ENCODE measurements around the gene DEGS1.
"Not testable (repeated sequence)": the region's sequence is repeated elsewhere in the genome, so short reads cannot be mapped to it uniquely, and the experiment has no call there.

DEGS1 gene

DNA sequence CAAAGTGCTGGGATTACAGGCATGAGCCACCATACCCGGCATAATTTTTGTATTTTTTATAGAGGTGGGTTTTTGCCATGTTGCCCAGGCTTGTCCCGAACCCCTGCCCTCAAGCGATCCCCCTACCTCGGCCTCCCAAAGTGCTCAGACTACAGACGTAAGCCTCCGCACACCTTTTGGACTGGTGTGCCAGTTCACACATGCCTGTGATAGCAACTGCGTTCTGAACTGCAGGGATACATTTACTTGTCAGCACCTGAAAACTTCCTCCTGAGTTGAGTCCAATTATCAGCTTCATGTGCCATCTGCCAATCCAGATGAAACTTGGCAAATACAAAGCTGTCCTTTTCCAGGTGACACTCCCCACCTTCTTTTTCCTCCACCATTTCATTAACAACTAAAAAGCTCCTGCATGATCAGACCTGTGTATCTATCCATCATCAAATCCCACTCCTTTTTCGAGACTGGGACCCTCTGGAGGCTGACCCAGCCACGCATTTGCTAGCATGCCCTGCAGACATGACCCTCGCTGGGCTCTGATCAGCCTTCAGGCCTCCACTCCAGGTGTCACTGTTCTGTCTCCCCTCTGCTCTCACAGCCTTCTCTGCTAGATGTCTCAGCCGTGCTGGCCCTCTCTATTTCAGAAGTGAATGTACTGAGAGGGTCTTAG is 2.1 kb upstream of the DEGS1 start:
- no peak for DNase-seq (ENCODE audit: low read depth in 1 of 2, low spot score in 1 of 2)

GRCh38 chr1:224181453-224181810 is 1.6 kb upstream of the DEGS1 start:
- no peak for DNase-seq (ENCODE audit: low read depth in 1 of 2, low spot score in 1 of 2)

DNA sequence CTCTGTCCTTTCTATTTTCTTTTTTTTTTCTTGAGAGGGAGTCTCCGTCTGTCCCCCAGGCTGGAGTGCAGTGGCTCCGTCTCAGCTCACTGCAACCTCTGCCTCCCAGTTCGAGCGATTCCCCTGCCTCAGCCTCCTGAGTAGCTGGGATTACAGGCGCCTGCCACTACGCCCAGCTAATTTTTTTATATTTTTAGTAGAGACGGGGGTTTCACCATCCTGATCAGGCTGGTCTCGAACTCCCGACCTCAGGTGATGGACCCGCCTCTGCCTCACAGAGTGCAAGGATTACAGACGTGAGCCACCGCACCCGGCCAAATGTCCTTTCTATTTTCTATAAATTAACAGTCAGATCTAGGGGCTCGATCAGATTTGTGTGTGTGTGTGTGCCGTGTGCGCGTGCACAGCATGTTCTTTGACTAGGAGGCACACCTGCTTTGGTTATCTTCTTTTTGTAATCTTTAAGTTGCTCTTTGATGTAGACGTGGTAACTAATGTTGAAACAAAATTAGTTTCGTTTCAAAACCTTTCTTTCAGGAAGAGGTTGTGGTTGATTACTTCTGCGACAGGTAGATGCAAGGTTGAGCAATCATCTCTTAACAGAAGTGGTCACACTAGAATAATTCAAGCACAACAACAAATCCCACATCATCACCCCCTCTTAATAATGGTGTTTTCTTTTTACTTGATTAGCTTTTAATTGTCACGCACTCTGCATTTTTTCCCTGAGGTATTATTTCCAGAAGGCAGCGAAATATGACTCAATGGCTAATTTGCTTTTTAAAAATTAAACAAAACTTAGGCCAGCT is 779 bp upstream of the DEGS1 start:
- DNase-seq (ENCODE audit: low read depth in 1 of 2, low spot score in 1 of 2), result peak in 1 of 2 donors; percentile 21

- peak; percentile 35 to 44 for DNase-seq (ENCODE audit: low read depth in 1 of 2, low spot score in 1 of 2)
These were observed 712 bp downstream of the DEGS1 start for GRCh38 chr1:224183591-224184312.

- DNase-seq (ENCODE audit: low read depth in 1 of 2, low spot score in 1 of 2), result no peak
These were observed 2.2 kb downstream of the DEGS1 start for GRCh38 chr1:224185208-224185607.

DNA sequence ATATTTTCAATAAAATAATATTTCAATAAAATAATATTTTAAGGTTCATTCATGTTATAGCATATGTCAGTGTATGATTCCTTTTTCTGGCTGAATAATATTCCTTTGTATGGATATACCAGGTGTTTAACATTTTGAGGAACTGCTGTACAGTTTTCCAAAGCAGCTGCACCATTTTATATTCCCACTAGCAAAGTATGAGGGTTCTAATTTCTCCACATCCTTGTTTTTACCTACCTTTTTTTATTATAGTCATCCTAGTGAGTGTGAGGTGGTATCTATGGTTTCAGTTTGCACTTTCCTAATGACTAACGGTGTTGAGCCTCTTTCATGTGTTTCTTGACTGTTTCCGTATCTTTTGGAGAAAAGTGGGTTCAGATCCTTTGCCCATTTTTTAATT is 5.2 kb downstream of the DEGS1 start:
- no peak for DNase-seq (ENCODE audit: low read depth in 1 of 2, low spot score in 1 of 2)

GRCh38 chr1:224189561-224189960 is 6.5 kb downstream of the DEGS1 start:
- DNase-seq (ENCODE audit: low read depth in 1 of 2, low spot score in 1 of 2), result no peak

DNA sequence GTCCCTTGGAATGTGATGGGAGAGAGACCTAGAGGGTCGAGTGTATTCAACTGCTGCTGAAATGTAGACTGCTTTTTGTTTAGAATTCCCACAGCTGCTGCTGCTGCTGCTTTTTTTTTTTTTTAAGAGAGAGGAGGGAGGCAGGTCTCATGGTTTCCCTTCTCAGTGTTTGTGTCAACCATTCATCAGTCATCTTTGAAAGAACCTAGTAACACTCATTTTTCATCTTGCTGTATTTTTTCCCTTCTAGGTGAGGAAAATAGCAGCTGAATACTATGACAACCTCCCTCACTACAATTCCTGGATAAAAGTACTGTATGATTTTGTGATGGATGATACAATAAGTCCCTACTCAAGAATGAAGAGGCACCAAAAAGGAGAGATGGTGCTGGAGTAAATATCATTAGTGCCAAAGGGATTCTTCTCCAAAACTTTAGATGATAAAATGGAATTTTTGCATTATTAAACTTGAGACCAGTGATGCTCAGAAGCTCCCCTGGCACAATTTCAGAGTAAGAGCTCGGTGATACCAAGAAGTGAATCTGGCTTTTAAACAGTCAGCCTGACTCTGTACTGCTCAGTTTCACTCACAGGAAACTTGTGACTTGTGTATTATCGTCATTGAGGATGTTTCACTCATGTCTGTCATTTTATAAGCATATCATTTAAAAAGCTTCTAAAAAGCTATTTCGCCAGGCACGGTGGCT is 9.2 kb downstream of the DEGS1 start:
- no peak for DNase-seq (ENCODE audit: low read depth in 1 of 2, low spot score in 1 of 2)

DNA sequence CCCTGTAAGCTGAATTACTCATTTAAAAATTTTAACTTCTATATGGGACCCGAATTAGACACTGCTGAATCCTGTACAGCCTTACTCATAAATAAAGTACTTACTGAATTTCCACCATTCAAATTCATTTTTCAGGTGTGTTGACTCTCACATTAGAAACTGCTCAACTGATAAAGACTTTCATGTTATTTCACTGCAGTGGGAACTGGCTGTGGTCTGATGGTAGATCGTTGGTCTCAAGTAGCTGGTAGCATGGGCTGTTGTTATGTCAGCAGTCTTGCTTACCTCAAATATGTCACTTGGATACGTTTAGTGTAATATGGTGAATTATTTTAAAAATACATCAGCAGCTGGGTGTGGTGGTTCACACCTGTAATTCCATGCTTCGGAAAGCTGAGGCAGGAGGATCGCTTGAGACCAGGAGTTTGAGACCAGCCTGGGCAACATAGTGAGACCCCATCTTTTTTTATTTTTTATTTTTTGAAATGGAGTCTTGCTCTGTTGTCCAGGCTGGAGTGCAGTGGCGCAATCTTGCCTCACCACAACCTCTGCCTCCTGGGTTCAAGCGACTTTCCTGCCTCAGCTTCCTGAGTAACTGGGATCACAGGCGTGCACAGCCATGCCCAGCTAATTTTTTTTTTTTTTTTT is 10.4 kb downstream of the DEGS1 start:
- no peak for DNase-seq (ENCODE audit: low read depth in 1 of 2, low spot score in 1 of 2)

- no peak for DNase-seq (ENCODE audit: low read depth in 1 of 2, low spot score in 1 of 2)
These were observed 14.0 kb downstream of the DEGS1 start for GRCh38 chr1:224196813-224197600.

- no peak for DNase-seq (ENCODE audit: low read depth in 1 of 2, low spot score in 1 of 2)
These were observed 15.5 kb downstream of the DEGS1 start for GRCh38 chr1:224198572-224198971.

- no peak for DNase-seq (ENCODE audit: low read depth in 1 of 2, low spot score in 1 of 2)
These were observed 16.6 kb downstream of the DEGS1 start for GRCh38 chr1:224199679-224200078.

- no peak for DNase-seq (ENCODE audit: low read depth in 1 of 2, low spot score in 1 of 2)
These were observed 18.3 kb downstream of the DEGS1 start for GRCh38 chr1:224201383-224201782.

DNA sequence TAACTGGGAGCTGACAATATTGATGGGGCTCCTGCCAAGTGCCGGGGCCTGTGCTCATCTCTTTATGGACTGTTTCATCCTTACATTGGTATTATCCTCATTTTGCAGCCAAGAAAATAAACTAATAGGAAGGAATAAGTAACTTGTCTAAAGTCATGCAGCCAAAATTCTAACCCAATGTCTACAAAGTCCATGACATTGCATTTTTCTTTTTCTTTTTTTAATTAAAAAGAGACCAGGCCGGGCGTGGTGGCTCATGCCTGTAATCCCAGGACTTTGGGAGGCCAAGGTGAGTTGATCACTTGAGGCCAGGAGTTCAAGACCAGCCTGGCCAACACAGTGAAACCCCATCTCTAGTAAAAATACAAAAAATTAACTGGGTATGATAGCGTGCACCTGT is 18.8 kb downstream of the DEGS1 start:
- DNase-seq (ENCODE audit: low read depth in 1 of 2, low spot score in 1 of 2), result no peak

GRCh38 chr1:224203243-224204016 is 20.4 kb downstream of the DEGS1 start:
- no peak for DNase-seq (ENCODE audit: low read depth in 1 of 2, low spot score in 1 of 2)

DNA sequence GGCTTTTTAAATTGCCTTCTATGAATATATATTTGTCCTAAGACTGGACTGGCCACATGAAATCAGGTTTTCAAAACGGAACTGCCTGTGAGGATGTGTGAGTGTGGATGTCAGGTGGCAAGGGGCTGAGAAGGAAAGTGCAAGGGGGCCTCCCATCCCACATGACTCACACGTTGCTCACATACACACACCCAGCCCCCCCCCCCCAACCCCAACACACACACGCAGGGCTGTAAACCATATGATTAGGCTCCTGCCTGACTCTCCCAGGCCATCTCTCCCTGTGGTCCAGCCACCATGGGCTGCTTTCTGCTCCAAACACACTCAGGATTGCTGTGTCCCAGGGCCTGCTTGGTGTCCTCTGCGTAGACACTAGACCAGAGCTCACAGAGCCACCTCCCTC is 22.4 kb downstream of the DEGS1 start:
- peak in 1 of 2 donors; percentile 39 for DNase-seq (ENCODE audit: low read depth in 1 of 2, low spot score in 1 of 2)

GRCh38 chr1:224205931-224206538 is 23.0 kb downstream of the DEGS1 start:
- not testable (repeated sequence) for DNase-seq (ENCODE audit: low read depth in 1 of 2, low spot score in 1 of 2)

DNA sequence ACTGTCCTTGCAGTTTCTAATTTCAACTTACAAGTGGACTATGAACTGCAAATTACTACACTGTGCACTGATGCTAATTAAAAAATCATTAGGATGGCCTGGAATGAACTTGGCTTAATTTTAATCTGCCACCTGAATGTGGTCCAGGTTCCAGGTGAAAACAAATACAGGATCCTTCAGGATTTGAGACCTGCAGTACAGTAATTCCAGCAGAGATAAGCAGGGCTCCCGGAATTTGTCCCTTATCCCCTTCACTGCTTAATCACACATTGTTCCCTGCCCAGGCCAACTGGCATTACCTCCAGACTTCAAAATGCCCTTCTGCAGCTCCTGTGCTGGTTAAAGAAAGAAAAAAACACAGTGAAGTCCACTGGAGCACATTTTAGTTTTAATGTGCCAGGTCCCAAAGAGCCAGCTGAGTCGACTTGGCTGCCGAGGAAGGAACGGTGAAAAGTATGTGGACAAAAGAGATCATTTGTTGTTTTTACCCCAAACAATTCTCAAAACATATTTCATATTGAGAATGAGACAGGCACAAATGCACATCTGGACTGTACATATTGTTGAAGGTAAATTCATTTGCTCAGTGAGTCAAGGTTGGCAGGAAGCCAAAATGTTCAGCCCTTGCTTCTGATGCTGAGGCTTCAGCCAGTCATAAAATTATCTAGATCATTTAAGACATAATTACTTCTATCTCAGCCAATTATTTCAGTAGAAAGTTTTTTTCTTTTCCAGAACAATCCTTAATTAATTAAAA is 28.3 kb downstream of the DEGS1 start:
- DNase-seq (ENCODE audit: low read depth in 1 of 2, low spot score in 1 of 2), result no peak
